BJ (cell line): ENCODE measurements around the gene FAM241A. TPM values are rescaled to one million over a fixed set of nuclear protein-coding genes. Genes with fewer than 3 reads are reported as not detected.

Experiments used
- CTCF ChIA-PET: fragments of 350-600 bp; formaldehyde crosslinking; extraction: SDS; loops from one replicate; lab custom pipeline; 2021; ENCODE audit warnings: antibody characterized with exemption, inconsistent platforms; lab: Yijun Ruan, JAX
- POLR2A ChIA-PET: fragments of 300-600 bp; sonication (Branson Sonifier 250); formaldehyde crosslinking; extraction: SDS; loops from one replicate; lab custom pipeline; 2021; ENCODE audit warnings: antibody characterized with exemption; lab: Charles Lee
- DNase-seq: peaks from one replicate; pipeline ENCODE4 v3.0.0-alpha.2; 2011; ENCODE audit warnings: low read depth
- H3K27me3 ChIP-seq: 2 replicates; pipeline ENCODE4 v1.6.0; 2011; ENCODE audit warnings: low read length; ENCODE audit not compliant: control insufficient read depth, insufficient read depth
- H3K36me3 ChIP-seq: 2 replicates; pipeline ENCODE4 v1.5.1; 2011; ENCODE audit warnings: low read length; ENCODE audit not compliant: control insufficient read depth, insufficient read depth
- H3K4me3 ChIP-seq: 2 replicates; pipeline ENCODE4 v1.5.1; 2011; ENCODE audit warnings: low read depth, mild to moderate bottlenecking, control low read depth, low read length
- polyA plus RNA-seq: library from polyadenylated mRNA; depleted of rRNA; stranded (reverse); fragments of >200 nt; gene quantifications from 2 replicates; pipeline ENCODE4 v1.2.3, GENCODE V29; 2011
- TF ChIP-seq, protein P1 (sequence below): IDR thresholded peaks from 2 replicates; pipeline ENCODE4 v1.5.1; 2011; ENCODE audit warnings: low read depth, mild to moderate bottlenecking, control low read depth, inconsistent platforms, low read length, moderate library complexity; ENCODE audit not compliant: insufficient read depth

Gene FAM241A
- polyA plus RNA-seq, 1 experiment: 0.45 TPM

DNA sequence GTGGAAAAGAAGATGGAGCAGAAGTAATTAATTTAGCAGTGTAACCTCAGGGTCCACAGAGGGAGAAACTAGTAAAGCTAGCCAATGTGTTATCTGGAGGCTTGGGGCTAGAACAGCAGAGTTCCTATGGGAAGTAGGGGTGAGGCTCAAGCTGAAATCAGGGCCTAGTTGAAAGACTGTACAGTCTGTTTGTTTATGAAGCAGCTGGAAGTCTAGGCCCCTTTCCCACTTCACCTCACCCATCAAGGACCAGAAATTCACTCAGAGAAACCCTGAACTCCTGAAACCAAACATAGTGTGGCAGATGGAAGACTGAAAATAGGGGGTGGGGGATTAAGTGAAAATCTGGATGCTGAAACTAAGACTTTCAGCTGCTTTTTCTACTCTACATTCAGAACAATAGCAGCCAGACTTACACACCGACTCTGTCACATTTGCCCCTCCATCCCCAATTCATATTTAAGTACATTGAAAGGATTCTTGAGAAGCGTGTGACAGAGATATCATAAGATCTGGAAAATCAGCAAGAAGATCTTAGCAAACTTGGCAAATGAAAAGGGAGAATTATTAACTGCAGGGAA lies 32.6 kb upstream of the FAM241A start:
- CTCF ChIA-PET: interaction anchor here (1.4 kb wide), 1 partner anchor 13 kb away, joined by 3 read pairs; no protein-coding TSS in a partner anchor
- POLR2A ChIA-PET: no interaction called here
- TF ChIP-seq, protein P1, sequence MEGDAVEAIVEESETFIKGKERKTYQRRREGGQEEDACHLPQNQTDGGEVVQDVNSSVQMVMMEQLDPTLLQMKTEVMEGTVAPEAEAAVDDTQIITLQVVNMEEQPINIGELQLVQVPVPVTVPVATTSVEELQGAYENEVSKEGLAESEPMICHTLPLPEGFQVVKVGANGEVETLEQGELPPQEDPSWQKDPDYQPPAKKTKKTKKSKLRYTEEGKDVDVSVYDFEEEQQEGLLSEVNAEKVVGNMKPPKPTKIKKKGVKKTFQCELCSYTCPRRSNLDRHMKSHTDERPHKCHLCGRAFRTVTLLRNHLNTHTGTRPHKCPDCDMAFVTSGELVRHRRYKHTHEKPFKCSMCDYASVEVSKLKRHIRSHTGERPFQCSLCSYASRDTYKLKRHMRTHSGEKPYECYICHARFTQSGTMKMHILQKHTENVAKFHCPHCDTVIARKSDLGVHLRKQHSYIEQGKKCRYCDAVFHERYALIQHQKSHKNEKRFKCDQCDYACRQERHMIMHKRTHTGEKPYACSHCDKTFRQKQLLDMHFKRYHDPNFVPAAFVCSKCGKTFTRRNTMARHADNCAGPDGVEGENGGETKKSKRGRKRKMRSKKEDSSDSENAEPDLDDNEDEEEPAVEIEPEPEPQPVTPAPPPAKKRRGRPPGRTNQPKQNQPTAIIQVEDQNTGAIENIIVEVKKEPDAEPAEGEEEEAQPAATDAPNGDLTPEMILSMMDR: no peak
- Histone ChIP-seq H3K4me3 (no peak overlapping the region), H3K27me3 (no peaks in the 10 kb centered on the region), H3K36me3 (no peaks in the 10 kb centered on the region)
- no peak for DNase-seq

DNA sequence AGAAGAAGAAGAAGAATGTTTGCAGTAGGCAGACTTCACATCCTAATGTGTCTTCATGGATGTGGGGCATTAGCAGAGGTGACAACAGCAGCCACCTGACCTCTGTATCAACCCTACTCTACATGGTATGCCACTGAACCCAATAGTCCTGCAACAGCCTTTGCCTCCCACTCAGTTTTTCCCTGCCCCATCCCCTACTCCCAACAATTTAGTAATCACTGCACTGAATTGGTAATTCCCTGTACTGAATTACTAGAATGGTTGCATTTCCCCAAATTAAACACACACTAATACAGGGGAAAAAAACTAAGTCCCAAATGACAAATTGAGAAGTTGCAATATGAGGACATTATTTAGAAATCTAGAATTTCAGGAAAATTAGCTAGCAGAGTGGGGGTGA lies 31.4 kb upstream of the FAM241A start:
- TF ChIP-seq, protein P1: no peak
- H3K27me3 ChIP-seq: no peaks in the 10 kb centered on the region
- no peak for DNase-seq
- POLR2A ChIA-PET: no interaction called here
- H3K36me3 ChIP-seq: no peaks in the 10 kb centered on the region
- H3K4me3 ChIP-seq: no peak overlapping the region
- CTCF ChIA-PET: interaction anchor here (0.5 to 1.4 kb wide), 2 partner anchors 14 to 35 kb away, joined by 3 to 4 read pairs; no protein-coding TSS in a partner anchor

DNA sequence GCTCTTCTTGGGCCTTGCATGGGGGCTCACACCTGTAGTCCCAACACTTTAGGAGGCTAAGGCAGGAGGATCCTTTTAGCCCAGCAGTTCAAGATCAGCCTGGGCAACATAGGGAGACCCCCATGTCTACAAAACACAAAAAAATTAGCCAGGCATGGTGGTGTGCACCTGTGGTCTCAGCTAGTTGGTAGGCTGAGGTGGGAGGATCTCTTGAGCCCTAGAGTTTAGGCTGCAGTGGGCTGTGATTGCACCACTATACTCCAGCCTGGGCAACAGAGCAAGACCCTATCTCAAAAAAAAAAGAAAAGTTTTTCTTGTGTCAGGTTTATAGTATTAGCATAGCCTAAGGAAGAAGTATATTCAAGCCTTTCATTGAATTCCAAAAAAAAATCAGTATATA lies 30.8 kb upstream of the FAM241A start:
- ChIA-PET CTCF (interaction anchor here (1.2 kb wide), 2 partner anchors 12 to 14 kb away, joined by 3 read pairs; no protein-coding TSS in a partner anchor), POLR2A (no interaction called here)
- TF ChIP-seq, protein P1: no peak
- Histone ChIP-seq H3K4me3 (no peak overlapping the region), H3K27me3 (no peaks in the 10 kb centered on the region), H3K36me3 (no peaks in the 10 kb centered on the region)
- no peak for DNase-seq

DNA sequence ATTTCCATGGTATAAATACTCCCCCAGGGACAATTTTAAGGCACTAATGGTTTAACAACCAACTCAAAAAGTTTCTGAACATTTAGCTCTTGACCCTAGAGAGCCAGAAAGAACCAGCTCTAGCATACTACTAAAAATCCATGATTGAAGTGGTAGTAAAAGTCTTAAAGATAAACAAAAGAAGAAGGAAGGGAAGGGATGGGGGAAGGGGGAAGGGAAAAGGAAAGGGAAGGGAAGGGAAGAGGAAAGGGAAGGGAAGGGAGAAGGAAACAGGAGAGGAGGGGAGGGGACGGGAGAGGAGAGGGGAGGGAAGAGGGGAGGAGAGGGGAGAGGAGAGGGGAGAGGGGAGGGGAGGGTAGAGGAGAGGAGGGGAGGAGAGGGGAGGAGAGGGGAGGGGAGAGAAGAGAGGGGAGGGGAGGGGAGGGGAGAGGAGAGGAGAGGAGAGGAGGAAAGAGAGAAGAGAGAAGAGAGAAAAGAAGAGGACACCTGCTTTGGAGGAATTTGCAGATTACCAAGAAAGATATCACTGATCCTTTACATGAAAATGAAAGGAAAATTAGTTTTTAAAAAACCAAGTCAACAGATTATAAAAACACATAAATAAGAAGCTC lies 26.4 kb upstream of the FAM241A start:
- ChIA-PET POLR2A (no interaction called here), CTCF (interaction anchor here (0.6 to 1.5 kb wide), 3 partner anchors 11 to 713 kb away, joined by 3 to 6 read pairs (median 3); no protein-coding TSS in a partner anchor)
- DNase-seq: no peak
- Histone ChIP-seq H3K4me3 (no peak overlapping the region), H3K36me3 (no peaks in the 10 kb centered on the region), H3K27me3 (no peaks in the 10 kb centered on the region)
- TF ChIP-seq, protein P1: no peak

DNA sequence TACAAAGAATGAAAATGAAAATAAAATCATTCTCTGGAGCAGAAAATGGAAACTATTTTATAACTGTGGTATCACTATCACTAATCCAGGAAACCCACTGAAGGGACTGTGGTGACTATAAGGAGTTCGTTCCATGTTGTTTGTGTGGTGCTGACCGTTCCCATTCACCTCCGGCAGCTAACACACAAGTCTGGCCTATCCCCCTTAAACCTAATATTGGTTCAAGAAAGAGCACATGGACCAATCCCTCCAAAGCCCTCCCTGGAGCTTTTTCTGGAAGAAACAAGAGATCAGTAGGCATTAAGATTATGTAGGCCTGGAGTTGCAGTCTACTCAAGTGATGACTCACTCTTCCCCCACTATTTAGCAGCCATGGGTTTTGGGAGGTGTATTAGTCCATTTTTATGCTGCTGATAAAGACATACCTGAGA lies 25.9 kb upstream of the FAM241A start:
- ChIA-PET CTCF (interaction anchor here (0.6 to 1.5 kb wide), 3 partner anchors 10 to 20 kb away, joined by 3 read pairs; no protein-coding TSS in a partner anchor), POLR2A (no interaction called here)
- Histone ChIP-seq H3K27me3 (no peaks in the 10 kb centered on the region), H3K4me3 (no peak overlapping the region), H3K36me3 (no peaks in the 10 kb centered on the region)
- TF ChIP-seq, protein P1: no peak
- no peak for DNase-seq
